GM12872 (cell line): ENCODE data around the gene COPS6.

ENCODE experiments used
- TF ChIP-seq, protein P1 (sequence below): IDR thresholded peaks from 3 replicates; pipeline ENCODE4 v1.5.1; 2011; ENCODE audit warnings: low read depth, mild to moderate bottlenecking, low read length, moderate library complexity; ENCODE audit not compliant: insufficient read depth

COPS6 gene

GRCh38 chr7:100126239-100126930 is 37.6 kb downstream of the COPS6 start:
- TF ChIP-seq, protein P1, sequence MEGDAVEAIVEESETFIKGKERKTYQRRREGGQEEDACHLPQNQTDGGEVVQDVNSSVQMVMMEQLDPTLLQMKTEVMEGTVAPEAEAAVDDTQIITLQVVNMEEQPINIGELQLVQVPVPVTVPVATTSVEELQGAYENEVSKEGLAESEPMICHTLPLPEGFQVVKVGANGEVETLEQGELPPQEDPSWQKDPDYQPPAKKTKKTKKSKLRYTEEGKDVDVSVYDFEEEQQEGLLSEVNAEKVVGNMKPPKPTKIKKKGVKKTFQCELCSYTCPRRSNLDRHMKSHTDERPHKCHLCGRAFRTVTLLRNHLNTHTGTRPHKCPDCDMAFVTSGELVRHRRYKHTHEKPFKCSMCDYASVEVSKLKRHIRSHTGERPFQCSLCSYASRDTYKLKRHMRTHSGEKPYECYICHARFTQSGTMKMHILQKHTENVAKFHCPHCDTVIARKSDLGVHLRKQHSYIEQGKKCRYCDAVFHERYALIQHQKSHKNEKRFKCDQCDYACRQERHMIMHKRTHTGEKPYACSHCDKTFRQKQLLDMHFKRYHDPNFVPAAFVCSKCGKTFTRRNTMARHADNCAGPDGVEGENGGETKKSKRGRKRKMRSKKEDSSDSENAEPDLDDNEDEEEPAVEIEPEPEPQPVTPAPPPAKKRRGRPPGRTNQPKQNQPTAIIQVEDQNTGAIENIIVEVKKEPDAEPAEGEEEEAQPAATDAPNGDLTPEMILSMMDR, result no peak

- TF ChIP-seq, protein P1, result no peak
Measured at GRCh38 chr7:100126931-100127865, 38.4 kb downstream of the COPS6 start, which contains the start of gene MBLAC1. MBLAC1 (plus strand) TSS chr7:100126967; CDS start chr7:100127396, 429 bp downstream.

DNA sequence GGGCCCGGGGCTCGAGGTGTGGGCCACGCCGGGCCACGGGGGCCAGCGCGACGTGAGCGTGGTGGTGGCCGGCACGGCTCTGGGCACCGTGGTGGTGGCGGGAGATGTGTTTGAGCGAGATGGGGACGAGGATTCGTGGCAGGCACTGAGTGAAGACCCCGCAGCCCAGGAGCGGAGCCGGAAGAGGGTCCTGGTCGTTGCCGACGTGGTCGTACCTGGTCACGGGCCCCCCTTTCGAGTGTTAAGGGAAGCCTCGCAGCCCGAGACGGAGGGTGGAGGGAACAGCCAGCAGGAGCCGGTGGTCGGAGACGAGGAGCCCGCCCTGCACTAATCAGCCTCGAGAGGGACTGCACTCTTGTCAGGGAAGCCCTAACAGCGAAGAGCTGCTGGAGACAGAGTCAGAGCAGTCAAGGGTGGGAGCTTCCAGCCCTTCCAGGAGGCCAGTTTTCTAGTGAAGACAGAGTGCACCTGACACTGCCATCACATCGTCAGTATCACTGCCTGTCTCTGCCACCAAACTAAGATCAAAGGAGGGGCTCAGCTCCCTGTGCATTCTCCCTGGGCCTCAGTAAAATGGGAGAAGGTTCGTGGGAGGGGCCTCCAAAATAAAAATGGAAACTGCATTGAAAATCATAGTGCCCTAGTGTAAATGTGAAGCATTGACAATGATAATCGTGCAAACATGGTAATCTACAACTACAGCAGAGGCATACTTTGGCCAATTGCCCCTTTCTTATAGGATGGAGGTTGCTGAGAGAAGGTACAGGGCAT is 39.3 kb downstream of the COPS6 start:
- TF ChIP-seq, protein P1, result no peak

DNA sequence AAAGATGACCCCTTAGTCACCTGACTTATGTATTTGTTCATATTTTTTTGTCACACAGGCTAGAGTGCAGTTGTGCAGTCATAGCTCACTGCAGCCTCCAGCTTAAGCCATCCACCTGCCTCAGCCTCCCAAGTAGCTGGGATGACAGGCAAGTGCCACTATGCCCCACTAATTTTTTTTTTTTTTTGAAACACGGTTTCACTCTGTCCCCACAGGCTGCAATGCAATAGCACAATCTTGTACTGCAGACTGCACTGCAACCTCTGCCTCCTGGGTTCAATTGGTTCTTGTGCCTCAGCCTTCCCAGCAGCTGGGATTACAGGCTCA is 39.8 kb downstream of the COPS6 start:
- TF ChIP-seq, protein P1, result no peak

- TF ChIP-seq, protein P1, result peak; percentile 85
Measured at GRCh38 chr7:100130608-100131453, 42.1 kb downstream of the COPS6 start.

- TF ChIP-seq, protein P1, result no peak
Measured at GRCh38 chr7:100132126-100132525, 43.4 kb downstream of the COPS6 start.
